Measurements from ENCODE around the gene CELF4. TPM values are rescaled to one million over a fixed set of nuclear protein-coding genes. Genes with fewer than 3 reads are reported as not detected.

Gene CELF4
- total RNA-seq, 2 donors from 2014 or later, result 3.3 to 4.7 TPM

GRCh38 chr18:37426586-37426985, 139.0 kb downstream of the CELF4 start:
- no peak overlapping the region for H3K4me3 ChIP-seq
- WGBS, 2 donors, result 80 to 90% methylated on average over 11 to 14 of the region's 15 CpGs
- no peak for ATAC-seq
- no peaks in the 10 kb centered on the region for H3K36me3 ChIP-seq (replicated peaks in 1 of 2; ENCODE audit: insufficient read depth in 1 of 2, low read depth in 2 of 2)
- intact Hi-C loops (cut with DNase I), result no loop called here
- DNase-seq, result no peak
- no peaks in the 10 kb centered on the region for H3K9me3 ChIP-seq
- TF ChIP-seq POLR2A (IDR thresholded peaks at IDR 0.05), result no peak
- TF ChIP-seq, protein P1, sequence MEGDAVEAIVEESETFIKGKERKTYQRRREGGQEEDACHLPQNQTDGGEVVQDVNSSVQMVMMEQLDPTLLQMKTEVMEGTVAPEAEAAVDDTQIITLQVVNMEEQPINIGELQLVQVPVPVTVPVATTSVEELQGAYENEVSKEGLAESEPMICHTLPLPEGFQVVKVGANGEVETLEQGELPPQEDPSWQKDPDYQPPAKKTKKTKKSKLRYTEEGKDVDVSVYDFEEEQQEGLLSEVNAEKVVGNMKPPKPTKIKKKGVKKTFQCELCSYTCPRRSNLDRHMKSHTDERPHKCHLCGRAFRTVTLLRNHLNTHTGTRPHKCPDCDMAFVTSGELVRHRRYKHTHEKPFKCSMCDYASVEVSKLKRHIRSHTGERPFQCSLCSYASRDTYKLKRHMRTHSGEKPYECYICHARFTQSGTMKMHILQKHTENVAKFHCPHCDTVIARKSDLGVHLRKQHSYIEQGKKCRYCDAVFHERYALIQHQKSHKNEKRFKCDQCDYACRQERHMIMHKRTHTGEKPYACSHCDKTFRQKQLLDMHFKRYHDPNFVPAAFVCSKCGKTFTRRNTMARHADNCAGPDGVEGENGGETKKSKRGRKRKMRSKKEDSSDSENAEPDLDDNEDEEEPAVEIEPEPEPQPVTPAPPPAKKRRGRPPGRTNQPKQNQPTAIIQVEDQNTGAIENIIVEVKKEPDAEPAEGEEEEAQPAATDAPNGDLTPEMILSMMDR (IDR thresholded peaks at IDR 0.05), result no peak
- H3K27ac ChIP-seq, result no peak overlapping the region
- no peaks in the 10 kb centered on the region for H3K27me3 ChIP-seq
- H3K4me1 ChIP-seq, result no peaks in the 10 kb centered on the region

DNA sequence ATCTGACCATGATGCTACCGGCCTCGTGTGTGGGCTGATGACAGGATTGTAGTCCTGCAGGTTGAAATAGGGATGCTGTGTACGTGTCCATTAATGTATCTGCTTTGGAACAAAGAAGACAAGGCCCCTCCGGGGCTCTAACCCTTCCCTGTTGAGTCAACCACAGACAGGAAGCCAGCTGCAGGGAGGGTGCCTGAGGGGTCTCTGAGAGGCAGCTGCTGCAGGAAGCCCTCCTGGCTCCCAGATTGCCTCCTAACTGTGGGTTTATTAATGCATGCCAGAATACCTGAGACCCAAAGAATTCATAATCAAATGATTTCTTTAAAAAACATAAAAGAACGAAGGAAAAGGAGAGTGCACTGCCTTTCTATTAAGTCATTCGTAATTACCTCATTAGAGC, 140.4 kb downstream of the CELF4 start:
- no peak overlapping the region for H3K27ac ChIP-seq
- H3K9me3 ChIP-seq, result no peaks in the 10 kb centered on the region
- no peaks in the 10 kb centered on the region for H3K36me3 ChIP-seq (replicated peaks in 1 of 2; ENCODE audit: insufficient read depth in 1 of 2, low read depth in 2 of 2)
- no peak for TF ChIP-seq POLR2A (IDR thresholded peaks at IDR 0.05)
- TF ChIP-seq, protein P1 (IDR thresholded peaks at IDR 0.05), result no peak
- ATAC-seq (no peak), DNase-seq (no peak)
- no peaks in the 10 kb centered on the region for H3K27me3 ChIP-seq
- 67 to 80% methylated on average over 4 to 6 of the region's 6 CpGs for WGBS, 2 donors
- intact Hi-C loops (cut with DNase I), result no loop called here
- no peaks in the 10 kb centered on the region for H3K4me1 ChIP-seq
- H3K4me3 ChIP-seq, result no peak overlapping the region

GRCh38 chr18:37424507-37424906, 141.1 kb downstream of the CELF4 start:
- WGBS, 2 donors, result 59 to 76% methylated on average over 4 of the region's 4 CpGs
- no peak for TF ChIP-seq POLR2A (IDR thresholded peaks at IDR 0.05)
- TF ChIP-seq, protein P1 (IDR thresholded peaks at IDR 0.05), result no peak
- DNase-seq (no peak), ATAC-seq (no peak)
- Histone ChIP-seq H3K27me3 (no peaks in the 10 kb centered on the region), H3K27ac (no peak overlapping the region), H3K4me1 (no peaks in the 10 kb centered on the region), H3K9me3 (no peaks in the 10 kb centered on the region), H3K4me3 (no peak overlapping the region), H3K36me3 (replicated peaks in 1 of 2; ENCODE audit: insufficient read depth in 1 of 2, low read depth in 2 of 2) (no peaks in the 10 kb centered on the region)
- intact Hi-C loops (cut with DNase I), result no loop called here

GRCh38 chr18:37422596-37422995, 143.0 kb downstream of the CELF4 start:
- Histone ChIP-seq H3K4me3 (no peak overlapping the region), H3K36me3 (replicated peaks in 1 of 2; ENCODE audit: insufficient read depth in 1 of 2, low read depth in 2 of 2) (no peaks in the 10 kb centered on the region), H3K27me3 (no peaks in the 10 kb centered on the region), H3K27ac (no peak overlapping the region), H3K4me1 (no peaks in the 10 kb centered on the region), H3K9me3 (no peaks in the 10 kb centered on the region)
- DNase-seq, result no peak
- intact Hi-C loops (cut with DNase I), result no loop called here
- no peak for ATAC-seq
- WGBS, 2 donors, result 55 to 62% methylated on average over 6 of the region's 6 CpGs
- TF ChIP-seq, protein P1 (IDR thresholded peaks at IDR 0.05), result no peak
- no peak for TF ChIP-seq POLR2A (IDR thresholded peaks at IDR 0.05)

DNA sequence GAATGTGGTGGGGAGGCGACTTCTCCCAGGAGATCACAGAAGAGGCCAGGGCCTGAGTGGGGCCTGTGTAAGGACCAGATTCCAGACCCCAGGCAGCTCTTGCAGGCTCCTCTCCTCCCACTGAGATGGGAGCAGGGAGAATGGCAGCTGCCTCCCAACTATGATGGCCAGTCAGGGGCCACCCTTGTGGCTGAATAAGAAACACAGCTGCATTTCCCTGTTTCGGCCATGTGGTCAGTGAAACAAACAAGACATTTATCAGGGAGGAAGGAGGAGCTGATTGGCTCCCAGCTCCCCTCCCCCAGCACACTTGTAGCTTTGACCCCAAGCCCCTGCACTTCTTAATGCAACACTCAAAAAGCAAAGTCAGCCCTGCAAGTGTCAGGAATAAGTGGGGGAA, 143.5 kb downstream of the CELF4 start:
- H3K9me3 ChIP-seq, result no peaks in the 10 kb centered on the region
- TF ChIP-seq, protein P1 (IDR thresholded peaks at IDR 0.05), result no peak
- TF ChIP-seq POLR2A (IDR thresholded peaks at IDR 0.05), result no peak
- ATAC-seq, result no peak
- 58 to 63% methylated on average over 2 of the region's 2 CpGs for WGBS, 2 donors
- intact Hi-C loops (cut with DNase I), result no loop called here
- H3K4me1 ChIP-seq, result no peaks in the 10 kb centered on the region
- no peak for DNase-seq
- no peaks in the 10 kb centered on the region for H3K27me3 ChIP-seq
- no peaks in the 10 kb centered on the region for H3K36me3 ChIP-seq (replicated peaks in 1 of 2; ENCODE audit: insufficient read depth in 1 of 2, low read depth in 2 of 2)
- no peak overlapping the region for H3K27ac ChIP-seq
- no peak overlapping the region for H3K4me3 ChIP-seq

Data from body of pancreas (tissue), 4 donors.